Fibroblast of lung (primary cell): Measurements from ENCODE around the gene DCAF16. TPM values are rescaled to one million over a fixed set of nuclear protein-coding genes. Genes with fewer than 3 reads are reported as not detected.

Source experiments
- DNase-seq, 2 donors: peaks; one replicate each; pipeline versions ENCODE4 v3.0.0 to v3.0.0-alpha.2; 2010; ENCODE audit warnings: low read depth in 2 of 2
- H2AFZ ChIP-seq: 2 replicates; pipeline ENCODE4 v1.5.1; 2012; ENCODE audit warnings: low read length, control low read depth, inconsistent platforms
- H3K27ac ChIP-seq: 2 replicates; pipeline ENCODE4 v1.5.1; 2011; ENCODE audit warnings: low read length, control low read depth; ENCODE audit not compliant: insufficient read depth
- H3K27me3 ChIP-seq: 2 replicates; pipeline ENCODE4 v1.5.1; 2011; ENCODE audit warnings: mild to moderate bottlenecking, low read length; ENCODE audit not compliant: control insufficient read depth, insufficient read depth
- H3K36me3 ChIP-seq: 2 replicates; pipeline ENCODE4 v1.5.1; 2011; ENCODE audit warnings: low read length; ENCODE audit not compliant: control insufficient read depth, insufficient read depth
- H3K4me1 ChIP-seq: 2 replicates; pipeline ENCODE4 v1.5.1; 2011; ENCODE audit warnings: low read length; ENCODE audit not compliant: control insufficient read depth, insufficient read depth; ENCODE audit errors: extremely low read depth
- H3K4me2 ChIP-seq: 2 replicates; pipeline ENCODE4 v1.5.1; 2011; ENCODE audit warnings: low read length, control low read depth; ENCODE audit not compliant: insufficient read depth; ENCODE audit errors: extremely low read depth
- H3K4me3 ChIP-seq, 4 experiments: fragments of 200-600 bp in 1 of 4; sonication (generic) in 1 of 4; replicated peaks in 1 of 4; 2 replicates each; pipeline ENCODE4 v1.5.1; 2011 to 2016; ENCODE audit warnings: low read length in 4 of 4, low read depth in 3 of 4, mild to moderate bottlenecking in 3 of 4, control low read depth in 2 of 4, inconsistent platforms in 1 of 4, mixed read lengths in 1 of 4; ENCODE audit not compliant: insufficient read depth in 1 of 4; ENCODE audit errors: control extremely low read depth in 1 of 4
- H3K79me2 ChIP-seq: 2 replicates; pipeline ENCODE4 v1.5.1; 2012; ENCODE audit warnings: mild to moderate bottlenecking, low read length, inconsistent platforms; ENCODE audit not compliant: control insufficient read depth, insufficient read depth
- H3K9ac ChIP-seq: 2 replicates; pipeline ENCODE4 v1.5.1; 2011; ENCODE audit warnings: mild to moderate bottlenecking, low read length, control low read depth; ENCODE audit not compliant: insufficient read depth
- H3K9me3 ChIP-seq: 2 replicates; pipeline ENCODE4 v1.5.1; 2012; ENCODE audit warnings: low read depth, low read length; ENCODE audit not compliant: control insufficient read depth, insufficient read depth
- H4K20me1 ChIP-seq: 2 replicates; pipeline ENCODE4 v1.5.1; 2011; ENCODE audit warnings: low read length; ENCODE audit not compliant: control insufficient read depth, insufficient read depth; ENCODE audit errors: extremely low read depth
- EZH2 ChIP-seq: IDR thresholded peaks from 2 replicates; pipeline ENCODE4 v1.5.1; 2012; ENCODE audit warnings: low read length, control low read depth, mild to moderate bottlenecking; ENCODE audit errors: missing control alignments
- polyA plus RNA-seq, 2 donors: library from polyadenylated mRNA; depleted of rRNA in 1 of 2; stranded (reverse) in 1 of 2; unstranded in 1 of 2; fragments of >200 nt; gene quantifications; 2 replicates each; pipeline ENCODE4 v1.2.1, GENCODE V29; 2011 to 2012; ENCODE audit warnings: missing spikeins in 1 of 2
- total RNA-seq: library from RNA; depleted of rRNA; stranded (reverse); fragments of >200 nt; gene quantifications from 2 replicates; pipeline ENCODE4 v1.2.1, GENCODE V29; 2014
- TF ChIP-seq, protein P1 (sequence below), 2 donors: IDR thresholded peaks in 1 of 2; conservative IDR thresholded peaks in 1 of 2; 1 replicate in 1 of 2; 2 replicates in 1 of 2; pipeline ENCODE4 v1.5.1; 2011 to 2012; ENCODE audit warnings: low read length in 2 of 2, control low read depth in 1 of 2, inconsistent platforms in 1 of 2, low read depth in 1 of 2, mild to moderate bottlenecking in 1 of 2

DCAF16 gene
- total and polyA plus RNA-seq, 2 donors (not counting 1 experiment from before 2014, with no cell fraction given) = 20.0 to 25.4 TPM

DNA sequence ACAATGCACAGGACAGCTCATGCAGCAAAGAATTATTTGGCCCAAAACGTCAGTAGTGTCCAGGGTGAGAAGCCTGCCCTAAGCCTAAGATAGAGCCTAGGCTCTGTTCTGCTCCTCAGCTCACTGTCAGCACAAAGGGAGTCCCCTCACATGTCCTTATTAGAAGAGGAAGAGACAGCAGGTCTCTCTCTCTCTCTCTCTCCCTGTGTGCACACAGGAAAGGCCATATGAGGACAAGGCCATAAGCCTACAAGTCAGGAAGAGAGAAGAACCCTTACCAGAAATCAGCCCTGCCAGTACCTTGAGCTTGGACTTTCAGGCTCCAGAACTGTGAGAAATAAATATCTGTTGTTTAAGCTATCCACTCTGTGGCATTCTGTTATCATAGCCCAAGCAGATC, 49.5 kb downstream of the DCAF16 start:
- Histone ChIP-seq H4K20me1 (no peaks in the 10 kb centered on the region), H3K4me2 (no peak overlapping the region), H3K9ac (no peak overlapping the region), H3K36me3 (no peaks in the 10 kb centered on the region), H3K27ac (no peak overlapping the region), H2AFZ (no peak overlapping the region), H3K79me2 (no peaks in the 10 kb centered on the region), H3K4me3 (no peak overlapping the region), H3K27me3 (no peaks in the 10 kb centered on the region), H3K9me3 (no peaks in the 10 kb centered on the region), H3K4me1 (no peaks in the 10 kb centered on the region)
- no peak for DNase-seq
- no peak for TF ChIP-seq EZH2
- TF ChIP-seq, protein P1, sequence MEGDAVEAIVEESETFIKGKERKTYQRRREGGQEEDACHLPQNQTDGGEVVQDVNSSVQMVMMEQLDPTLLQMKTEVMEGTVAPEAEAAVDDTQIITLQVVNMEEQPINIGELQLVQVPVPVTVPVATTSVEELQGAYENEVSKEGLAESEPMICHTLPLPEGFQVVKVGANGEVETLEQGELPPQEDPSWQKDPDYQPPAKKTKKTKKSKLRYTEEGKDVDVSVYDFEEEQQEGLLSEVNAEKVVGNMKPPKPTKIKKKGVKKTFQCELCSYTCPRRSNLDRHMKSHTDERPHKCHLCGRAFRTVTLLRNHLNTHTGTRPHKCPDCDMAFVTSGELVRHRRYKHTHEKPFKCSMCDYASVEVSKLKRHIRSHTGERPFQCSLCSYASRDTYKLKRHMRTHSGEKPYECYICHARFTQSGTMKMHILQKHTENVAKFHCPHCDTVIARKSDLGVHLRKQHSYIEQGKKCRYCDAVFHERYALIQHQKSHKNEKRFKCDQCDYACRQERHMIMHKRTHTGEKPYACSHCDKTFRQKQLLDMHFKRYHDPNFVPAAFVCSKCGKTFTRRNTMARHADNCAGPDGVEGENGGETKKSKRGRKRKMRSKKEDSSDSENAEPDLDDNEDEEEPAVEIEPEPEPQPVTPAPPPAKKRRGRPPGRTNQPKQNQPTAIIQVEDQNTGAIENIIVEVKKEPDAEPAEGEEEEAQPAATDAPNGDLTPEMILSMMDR (conservative IDR thresholded peaks at IDR 0.05 in 1 of 2, IDR thresholded peaks at IDR 0.05 in 1 of 2; ENCODE audit: low read depth in 1 of 2, low read length in 2 of 2) = no peak

DNA sequence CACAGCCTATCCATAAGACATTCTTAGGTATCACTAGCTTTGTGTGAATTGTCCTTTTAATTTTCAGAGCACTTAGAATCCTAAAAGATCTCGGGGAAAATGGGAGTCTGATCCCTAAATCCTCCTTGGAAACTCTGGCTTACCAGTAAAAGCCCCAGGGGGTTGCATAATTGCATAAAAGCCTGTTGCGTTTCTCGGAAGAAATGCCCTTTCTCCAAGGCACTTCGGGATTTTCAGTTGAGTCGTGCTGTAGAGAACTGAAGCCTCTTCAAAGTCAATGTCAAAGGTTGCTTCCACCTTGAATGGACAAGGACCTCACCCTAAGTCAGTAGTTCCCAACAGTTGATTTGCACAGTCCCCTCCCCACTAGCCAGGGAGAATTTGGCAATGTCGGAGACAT, 49.9 kb downstream of the DCAF16 start:
- no peak for DNase-seq
- H3K36me3 ChIP-seq = no peaks in the 10 kb centered on the region
- H2AFZ ChIP-seq = no peak overlapping the region
- H3K9me3 ChIP-seq = no peaks in the 10 kb centered on the region
- no peaks in the 10 kb centered on the region for H3K27me3 ChIP-seq
- no peaks in the 10 kb centered on the region for H4K20me1 ChIP-seq
- no peak overlapping the region for H3K4me2 ChIP-seq
- no peak overlapping the region for H3K4me3 ChIP-seq
- no peak overlapping the region for H3K9ac ChIP-seq
- no peaks in the 10 kb centered on the region for H3K4me1 ChIP-seq
- H3K79me2 ChIP-seq = no peaks in the 10 kb centered on the region
- TF ChIP-seq, protein P1 (conservative IDR thresholded peaks at IDR 0.05 in 1 of 2, IDR thresholded peaks at IDR 0.05 in 1 of 2; ENCODE audit: low read depth in 1 of 2, low read length in 2 of 2) = no peak
- TF ChIP-seq EZH2 = no peak
- H3K27ac ChIP-seq = no peak overlapping the region

DNA sequence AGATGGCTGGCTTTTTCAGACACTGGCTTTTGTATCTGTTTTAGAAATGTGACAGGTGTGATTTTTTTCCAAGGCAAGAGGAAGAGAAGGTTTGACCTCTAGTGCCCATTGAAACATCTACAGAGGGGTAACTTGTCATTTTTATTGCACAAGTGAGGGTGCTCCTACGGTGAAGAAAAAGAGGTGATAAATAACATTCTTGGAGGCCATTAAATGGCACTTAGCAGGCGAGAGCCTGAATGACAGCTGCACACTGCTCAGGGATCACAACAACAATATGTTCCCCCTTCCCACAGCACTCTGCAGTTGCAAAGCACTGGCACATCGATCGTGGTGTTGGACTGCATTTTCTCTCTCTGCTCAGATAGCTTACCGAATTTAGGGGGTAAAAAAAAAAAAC, 52.1 kb downstream of the DCAF16 start:
- TF ChIP-seq, protein P1 (conservative IDR thresholded peaks at IDR 0.05 in 1 of 2, IDR thresholded peaks at IDR 0.05 in 1 of 2; ENCODE audit: low read depth in 1 of 2, low read length in 2 of 2) = no peak
- TF ChIP-seq EZH2 = no peak
- no peak for DNase-seq
- Histone ChIP-seq H3K4me1 (no peaks in the 10 kb centered on the region), H4K20me1 (no peaks in the 10 kb centered on the region), H2AFZ (no peak overlapping the region), H3K9me3 (no peaks in the 10 kb centered on the region), H3K27me3 (no peaks in the 10 kb centered on the region), H3K9ac (no peak overlapping the region), H3K4me3 (no peak overlapping the region), H3K27ac (no peak overlapping the region), H3K36me3 (no peaks in the 10 kb centered on the region), H3K4me2 (no peak overlapping the region), H3K79me2 (no peaks in the 10 kb centered on the region)
